ENCODE measurements around the gene SLC30A3.
"Not testable (repeated sequence)": the region's sequence is repeated elsewhere in the genome, so short reads cannot be mapped to it uniquely, and the experiment has no call there.

DNA sequence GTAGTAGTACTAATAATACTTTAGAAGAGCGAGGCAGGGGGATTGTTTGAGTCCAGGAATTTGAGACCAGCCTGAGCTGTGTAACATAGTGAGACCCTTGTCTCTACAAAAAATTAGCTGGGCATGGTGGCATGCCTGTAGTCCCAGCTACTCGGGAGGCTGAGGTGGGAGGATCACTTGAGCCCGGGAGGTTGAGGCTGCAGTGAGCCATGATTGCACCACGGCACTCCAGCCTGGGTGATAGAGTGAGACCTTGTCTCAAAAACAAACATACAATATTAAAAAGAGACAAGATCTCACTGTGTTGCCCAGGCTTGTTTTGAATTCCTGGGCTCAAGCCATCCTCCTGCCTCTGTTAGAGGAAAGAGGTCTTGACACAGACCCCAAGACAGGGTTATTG lies 37.8 kb upstream of the SLC30A3 start:
- TF ChIP-seq, protein P1, sequence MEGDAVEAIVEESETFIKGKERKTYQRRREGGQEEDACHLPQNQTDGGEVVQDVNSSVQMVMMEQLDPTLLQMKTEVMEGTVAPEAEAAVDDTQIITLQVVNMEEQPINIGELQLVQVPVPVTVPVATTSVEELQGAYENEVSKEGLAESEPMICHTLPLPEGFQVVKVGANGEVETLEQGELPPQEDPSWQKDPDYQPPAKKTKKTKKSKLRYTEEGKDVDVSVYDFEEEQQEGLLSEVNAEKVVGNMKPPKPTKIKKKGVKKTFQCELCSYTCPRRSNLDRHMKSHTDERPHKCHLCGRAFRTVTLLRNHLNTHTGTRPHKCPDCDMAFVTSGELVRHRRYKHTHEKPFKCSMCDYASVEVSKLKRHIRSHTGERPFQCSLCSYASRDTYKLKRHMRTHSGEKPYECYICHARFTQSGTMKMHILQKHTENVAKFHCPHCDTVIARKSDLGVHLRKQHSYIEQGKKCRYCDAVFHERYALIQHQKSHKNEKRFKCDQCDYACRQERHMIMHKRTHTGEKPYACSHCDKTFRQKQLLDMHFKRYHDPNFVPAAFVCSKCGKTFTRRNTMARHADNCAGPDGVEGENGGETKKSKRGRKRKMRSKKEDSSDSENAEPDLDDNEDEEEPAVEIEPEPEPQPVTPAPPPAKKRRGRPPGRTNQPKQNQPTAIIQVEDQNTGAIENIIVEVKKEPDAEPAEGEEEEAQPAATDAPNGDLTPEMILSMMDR (IDR thresholded peaks at IDR 0.05; ENCODE audit: low read depth, low read length, poor library complexity, severe bottlenecking): not testable (repeated sequence)
- not testable (repeated sequence) for TF ChIP-seq EZH2phosphoT487 (IDR thresholded peaks at IDR 0.05; ENCODE audit: borderline replicate concordance, low read length)

Data from DOHH2 (cell line).